Stimulated activated CD8-positive, alpha-beta memory T cell treated with anti-CD3 and anti-CD28 coated beads, Interleukin-12 subunit alpha, Interleukin-12 subunit beta, amount 100 ng/mL, for 1 hour (primary cell): Measurements from ENCODE around the gene MAP7.
"Not testable (repeated sequence)": the region's sequence is repeated elsewhere in the genome, so short reads cannot be mapped to it uniquely, and the experiment has no call there.

Experiments used
- DNase-seq: peaks from one replicate; pipeline ENCODE4 v3.0.0-alpha.2; 2020; ENCODE audit warnings: low read depth

MAP7 gene

GRCh38 chr6:136466777-136467176 is 83.4 kb downstream of the MAP7 start:
- no peak for DNase-seq

DNA sequence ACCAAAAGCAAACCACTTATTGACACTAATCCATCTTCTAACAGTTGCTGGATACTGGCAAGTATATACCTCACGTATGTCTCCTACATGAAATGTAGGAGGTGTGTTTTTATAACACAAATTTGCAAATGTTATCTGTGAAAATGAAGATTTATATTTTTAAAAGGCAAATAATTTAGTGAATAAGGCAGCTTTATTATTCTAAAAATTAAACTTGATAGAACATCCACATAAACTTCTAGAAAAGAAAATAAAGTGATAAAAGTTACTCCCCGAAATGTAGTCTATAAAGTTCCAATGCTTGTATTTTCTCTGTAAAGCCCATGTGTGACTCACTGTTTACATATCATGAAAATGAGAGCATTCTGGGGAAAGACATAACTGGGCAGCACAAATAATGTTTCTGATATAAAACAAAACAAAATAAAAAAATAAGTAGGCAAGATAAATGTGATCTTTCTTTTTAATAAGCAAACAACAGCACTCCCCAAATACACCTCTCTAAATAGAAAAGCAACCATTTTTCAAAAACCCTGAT is 84.4 kb downstream of the MAP7 start:
- DNase-seq: no peak

DNA sequence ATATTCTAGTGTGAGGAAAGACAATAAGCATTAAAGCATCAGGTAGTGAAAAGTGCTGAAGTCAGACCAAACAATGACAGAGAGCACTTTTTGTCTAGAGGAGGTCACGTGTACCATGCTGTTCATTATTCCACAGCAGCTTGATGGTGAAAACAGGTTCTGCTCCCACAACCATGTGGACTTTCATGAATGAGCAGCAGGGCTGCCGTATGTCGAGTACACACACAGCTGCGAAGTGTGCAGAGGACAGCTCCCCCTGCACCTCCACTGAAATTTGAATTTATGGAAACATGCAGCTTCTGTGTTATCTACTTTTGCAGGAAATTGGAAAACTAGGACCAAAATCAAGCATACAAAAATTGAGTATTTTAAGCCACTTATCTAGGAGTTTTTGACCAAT is 85.3 kb downstream of the MAP7 start:
- no peak for DNase-seq

DNA sequence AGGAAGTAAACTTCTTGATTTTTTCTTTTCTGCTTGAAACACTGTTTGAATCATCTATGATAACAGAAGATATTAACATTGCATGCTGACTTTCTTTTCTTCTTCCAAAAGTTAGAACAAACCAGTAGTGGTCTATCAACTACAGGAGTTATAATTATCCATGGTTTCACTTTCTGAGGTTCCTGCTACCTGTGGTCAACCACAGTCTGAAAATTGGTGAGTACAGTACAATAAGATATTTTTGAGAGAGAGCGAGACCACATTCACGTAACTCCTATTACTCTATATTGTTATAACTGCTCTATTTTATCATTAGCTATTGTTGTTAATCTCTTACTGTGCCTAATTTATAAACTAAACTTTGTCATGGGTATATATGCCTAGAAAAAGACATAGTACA is 86.1 kb downstream of the MAP7 start:
- no peak for DNase-seq

DNA sequence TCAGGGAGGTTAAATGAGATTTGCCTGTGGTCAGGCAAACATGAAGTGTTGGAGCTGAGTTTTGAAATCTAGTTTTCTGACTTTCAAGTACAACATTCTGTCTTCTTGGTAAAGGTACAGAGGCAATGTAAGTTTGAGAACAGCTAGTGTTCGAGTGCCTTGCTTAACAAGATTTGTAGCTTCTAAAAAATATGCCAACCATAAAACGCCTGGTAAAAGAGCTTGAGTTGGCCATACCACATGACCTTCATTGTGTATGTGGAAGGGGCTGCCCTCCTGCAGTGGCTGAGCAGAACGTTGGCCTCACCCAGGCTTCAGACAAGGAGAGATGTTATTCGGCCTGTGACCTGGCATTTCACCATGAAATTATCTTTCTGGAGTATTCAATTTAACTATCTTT is 86.5 kb downstream of the MAP7 start:
- DNase-seq: no peak

DNA sequence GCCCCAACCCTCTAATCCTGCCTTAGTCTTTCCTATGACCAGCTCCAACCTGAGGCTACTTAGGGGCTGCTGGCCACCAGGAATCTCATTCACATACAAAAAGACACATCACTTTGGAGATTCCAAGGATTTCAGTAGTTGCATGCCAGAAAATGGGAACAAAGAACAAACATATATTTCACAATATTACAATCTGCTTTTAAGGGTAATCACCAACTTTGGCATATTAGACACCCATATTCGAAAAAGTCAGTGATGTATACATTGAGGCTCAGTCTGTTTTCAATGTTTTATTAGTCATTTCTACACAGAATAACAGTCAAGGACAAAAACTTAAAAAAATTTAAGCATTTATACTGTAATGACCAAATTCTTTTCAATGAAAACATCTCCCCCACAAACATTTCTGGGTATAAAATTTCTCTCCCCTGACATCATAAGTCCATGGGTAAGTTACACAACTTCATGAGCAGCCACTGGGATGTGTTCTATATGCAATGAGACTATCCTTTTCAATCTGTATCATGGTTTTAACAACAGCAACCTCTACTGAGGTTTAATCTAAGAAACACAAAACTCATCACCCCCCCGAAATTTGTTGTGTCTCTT is 103.5 kb downstream of the MAP7 start:
- no peak for DNase-seq

GRCh38 chr6:136446145-136446544 is 104.1 kb downstream of the MAP7 start:
- no peak for DNase-seq

DNA sequence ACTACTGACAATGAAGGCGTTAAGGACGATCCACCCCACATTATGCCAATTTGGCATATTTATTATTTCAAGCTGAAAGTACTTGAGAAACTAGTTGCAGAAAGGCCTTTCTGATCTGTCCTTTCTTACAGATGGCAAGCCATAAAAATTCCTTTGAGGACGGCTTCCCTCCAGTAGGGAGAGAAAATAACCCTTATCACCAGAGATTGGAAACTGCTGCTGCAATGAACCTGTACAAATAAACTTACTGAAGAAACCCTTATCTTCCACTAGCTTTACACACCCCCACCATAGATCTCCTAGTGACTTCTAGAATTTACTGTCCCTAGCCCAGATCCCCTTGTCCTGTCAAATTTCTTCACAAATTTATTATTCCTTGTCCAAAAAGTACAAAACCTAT is 105.2 kb downstream of the MAP7 start:
- no peak for DNase-seq

GRCh38 chr6:136440203-136440602 is 110.0 kb downstream of the MAP7 start:
- no peak for DNase-seq

DNA sequence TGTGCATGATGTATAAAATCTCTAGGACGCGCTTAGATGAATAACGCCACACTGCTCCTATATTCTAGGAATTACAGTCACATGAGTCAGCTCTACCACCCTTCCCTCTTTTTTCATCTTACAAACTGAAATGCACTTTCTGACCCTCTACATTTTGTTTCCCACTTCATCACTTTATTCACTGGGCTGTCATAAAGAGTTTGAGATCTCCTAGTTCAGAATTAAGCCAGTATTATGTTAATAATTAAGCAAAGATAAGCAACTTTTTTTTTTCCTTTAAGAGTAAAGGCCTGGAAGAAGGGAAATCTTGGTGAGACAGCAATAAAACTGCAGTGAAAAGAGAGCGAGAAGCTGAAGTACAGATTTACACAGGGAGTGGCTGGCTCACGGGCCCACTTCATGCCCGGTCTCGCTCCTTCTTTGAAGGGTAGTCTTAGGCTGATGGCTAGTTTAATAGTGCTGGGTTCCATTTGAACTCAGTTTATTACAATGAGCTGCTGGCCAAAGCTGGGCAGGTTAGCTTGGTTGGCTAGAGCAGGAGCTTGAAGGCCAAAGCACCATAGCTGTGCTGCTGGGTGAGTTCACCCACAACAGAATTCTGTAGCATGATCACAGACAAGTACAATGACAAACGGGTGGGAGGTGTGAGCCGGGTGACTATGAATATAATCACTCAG is 110.6 kb downstream of the MAP7 start:
- no peak for DNase-seq

DNA sequence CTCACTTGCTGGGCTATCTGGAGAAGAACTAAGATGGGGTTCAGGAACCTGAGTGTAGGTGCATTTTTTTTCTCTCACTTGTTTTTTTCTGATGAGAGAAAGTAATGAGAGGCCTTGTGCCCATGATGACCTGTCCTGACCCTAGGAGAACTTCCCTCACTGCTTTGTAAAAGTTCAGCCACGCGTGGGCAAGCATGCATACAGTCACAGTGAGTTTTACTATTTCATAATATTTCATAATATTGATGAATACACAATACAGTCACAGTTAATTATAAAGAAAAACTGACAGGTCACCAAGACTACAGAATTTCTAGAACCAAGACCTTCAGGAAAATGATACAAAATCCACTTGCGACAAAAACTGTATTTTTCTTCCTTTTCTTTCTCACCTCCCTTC is 111.8 kb downstream of the MAP7 start:
- no peak for DNase-seq

- no peak for DNase-seq
Measured at GRCh38 chr6:136437246-136437645, 113.0 kb downstream of the MAP7 start.

GRCh38 chr6:136435101-136435500 is 115.1 kb downstream of the MAP7 start:
- no peak for DNase-seq

GRCh38 chr6:136431306-136431705 is 118.9 kb downstream of the MAP7 start:
- not testable (repeated sequence) for DNase-seq

DNA sequence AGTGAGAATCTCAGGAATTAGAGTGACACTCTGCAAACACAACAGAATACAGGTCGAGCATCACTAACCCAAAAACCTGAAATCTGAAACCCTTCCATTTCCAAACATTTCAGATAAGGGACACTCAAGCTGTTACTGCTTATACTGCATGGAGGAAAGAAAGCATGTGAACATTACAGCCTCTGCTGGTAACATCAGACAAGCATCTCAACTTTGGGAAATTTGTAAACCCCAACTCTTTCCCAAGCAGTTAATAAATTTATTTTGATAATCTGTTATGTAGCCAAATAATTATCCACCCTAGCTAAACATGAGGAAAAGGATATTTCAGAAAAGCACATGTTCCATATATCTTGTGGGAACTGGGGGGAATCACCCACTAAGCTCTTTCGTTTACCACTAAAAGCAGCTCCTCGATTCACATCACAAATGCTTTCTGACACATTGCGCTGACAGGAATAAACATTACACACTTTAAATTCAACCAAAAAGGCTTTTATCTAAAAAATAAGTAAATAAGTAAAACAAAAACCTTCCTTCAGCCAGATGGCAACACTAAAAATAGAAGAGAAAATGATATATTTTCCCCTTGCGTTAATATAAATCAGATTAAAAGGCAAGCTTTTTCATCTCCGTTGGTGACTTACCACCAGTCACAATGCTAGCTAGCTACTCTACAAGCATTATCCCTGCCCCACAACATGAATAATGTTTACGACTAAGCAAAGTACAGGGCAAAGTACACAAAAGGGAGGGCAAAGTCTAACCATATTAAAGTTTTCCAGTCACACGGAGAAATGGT is 120.8 kb downstream of the MAP7 start:
- DNase-seq: no peak

GRCh38 chr6:136427378-136427717 is 122.9 kb downstream of the MAP7 start:
- no peak for DNase-seq

GRCh38 chr6:136426627-136427377 is 123.4 kb downstream of the MAP7 start:
- DNase-seq: no peak

DNA sequence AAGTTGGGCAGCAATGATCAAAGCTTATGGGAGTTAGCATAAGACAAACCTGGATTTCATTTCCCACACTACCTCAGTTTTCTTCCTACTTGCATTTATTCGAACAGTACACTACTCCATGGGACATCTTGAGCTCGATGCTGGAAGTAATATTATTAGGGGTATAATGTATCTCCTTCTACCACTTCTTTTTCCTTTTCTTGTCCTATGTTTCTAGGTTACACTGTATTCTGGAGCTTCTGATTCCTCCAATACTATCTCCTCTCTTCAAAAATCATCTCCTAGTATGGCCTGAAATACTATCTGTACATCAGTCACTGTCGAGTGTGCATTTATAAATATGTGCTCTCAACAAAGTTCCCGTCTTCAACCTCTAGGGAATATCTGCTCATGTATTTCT is 124.4 kb downstream of the MAP7 start:
- DNase-seq: no peak

GRCh38 chr6:136424901-136425300 is 125.3 kb downstream of the MAP7 start:
- DNase-seq: no peak

DNA sequence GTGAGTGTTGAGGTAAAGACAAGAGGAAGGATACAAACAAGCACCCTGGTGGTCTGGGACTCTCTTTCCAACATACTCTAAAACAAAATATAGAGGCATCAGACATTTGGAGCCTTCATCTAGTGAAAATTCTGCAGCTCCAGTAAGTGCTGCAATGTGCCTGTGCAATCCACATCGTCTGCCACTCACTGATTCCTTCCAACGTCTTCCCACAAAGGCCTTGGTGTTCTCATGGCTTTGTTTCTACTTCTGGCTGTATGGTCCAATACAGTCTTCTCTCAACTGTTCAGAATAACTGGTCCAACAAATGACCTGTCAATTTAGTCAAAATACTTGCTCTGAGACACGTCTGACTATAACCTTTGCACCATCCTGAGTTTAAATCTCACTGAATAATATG is 125.8 kb downstream of the MAP7 start:
- DNase-seq: no peak

- DNase-seq: no peak
Measured at GRCh38 chr6:136421537-136422158, 128.6 kb downstream of the MAP7 start.

DNA sequence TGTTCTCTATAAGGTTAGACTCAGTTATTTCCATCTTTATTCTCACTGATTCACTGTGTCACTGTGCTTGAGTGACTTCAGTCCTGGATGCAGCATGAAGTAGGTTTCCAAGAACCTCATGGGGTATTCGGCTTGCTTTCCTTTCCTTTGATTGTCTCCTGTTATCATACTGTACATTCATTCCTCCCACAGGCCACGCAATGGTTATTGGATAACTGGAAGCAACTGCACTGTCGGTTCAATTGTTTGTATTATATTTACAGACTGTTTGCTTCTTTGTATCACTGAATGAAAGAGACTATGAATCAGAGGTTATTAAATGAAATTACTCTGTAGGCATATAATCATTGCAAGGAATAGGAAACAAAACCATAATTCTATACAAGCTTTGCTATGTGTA is 129.4 kb downstream of the MAP7 start:
- DNase-seq: no peak
